Naive thymus-derived CD4-positive, alpha-beta T cell (primary cell): ENCODE results near the gene VRK3. TPM values are rescaled to one million over a fixed set of nuclear protein-coding genes. Genes with fewer than 3 reads are reported as not detected.
"Not testable (repeated sequence)": the region's sequence is repeated elsewhere in the genome, so short reads cannot be mapped to it uniquely, and the experiment has no call there.

Source experiments
- ATAC-seq: fragments of 150-1000 bp; cut with Tn5 transposase; 2 replicates; pipeline ENCODE4 v1.10.0; 2021; ENCODE audit warnings: mild to moderate bottlenecking, moderate library complexity
- CTCF ChIA-PET: fragments of 350-600 bp; sonication (Branson Sonifier 250); formaldehyde crosslinking; loops from one replicate; lab custom pipeline; 2021; ENCODE audit warnings: antibody characterized with exemption; lab: Charles Lee
- POLR2A ChIA-PET: fragments of 350-600 bp; sonication (Branson Sonifier 250); formaldehyde crosslinking; loops from one replicate; lab custom pipeline; 2021; ENCODE audit warnings: antibody characterized with exemption, inconsistent platforms; lab: Charles Lee
- DNase-seq, 9 donors: peaks; one replicate each; pipeline versions ENCODE4 v3.0.0 to v3.0.0-alpha.2; 2020 to 2022; ENCODE audit warnings: mixed read lengths in 1 of 9
- H3K27ac ChIP-seq: one replicate; pipeline ENCODE4 v1.7.0; 2013; ENCODE audit warnings: mild to moderate bottlenecking, low read depth, low read length, moderate library complexity
- H3K27me3 ChIP-seq, 2 donors: one replicate each; pipeline ENCODE4 v1.7.0; 2013; ENCODE audit warnings: low read length in 2 of 2, mild to moderate bottlenecking in 2 of 2, moderate library complexity in 2 of 2; ENCODE audit not compliant: control insufficient read depth in 2 of 2, insufficient read depth in 2 of 2
- H3K36me3 ChIP-seq, 3 experiments: 1 replicate in 2 of 3; 2 replicates in 1 of 3; pipeline ENCODE4 v1.7.0; 2013; ENCODE audit warnings: low read length in 3 of 3, mild to moderate bottlenecking in 3 of 3, moderate library complexity in 1 of 3; ENCODE audit not compliant: insufficient read depth in 3 of 3, control insufficient read depth in 2 of 3
- H3K4me1 ChIP-seq, 2 donors: one replicate each; pipeline ENCODE4 v1.7.0; 2013; ENCODE audit warnings: low read length in 2 of 2, mild to moderate bottlenecking in 2 of 2, moderate library complexity in 1 of 2; ENCODE audit not compliant: control insufficient read depth in 2 of 2, insufficient read depth in 2 of 2
- H3K4me3 ChIP-seq: 2 replicates; pipeline ENCODE4 v1.7.0; 2013; ENCODE audit warnings: mild to moderate bottlenecking, low read length
- H3K9me3 ChIP-seq, 3 experiments: 1 replicate in 2 of 3; 2 replicates in 1 of 3; pipeline ENCODE4 v1.7.0; 2013; ENCODE audit warnings: low read length in 3 of 3; ENCODE audit not compliant: control insufficient read depth in 2 of 3
- H3K27ac Mint-ChIP-seq, 9 donors: one replicate each; pipeline ENCODE4 v1.8.0; 2020 to 2022; ENCODE audit warnings: mixed read lengths in 9 of 9, mild to moderate bottlenecking in 8 of 9, moderate library complexity in 5 of 9, inconsistent platforms in 2 of 9
- H3K27me3 Mint-ChIP-seq, 5 donors: one replicate each; pipeline ENCODE4 v1.8.0; 2021 to 2022; ENCODE audit warnings: mixed read lengths in 5 of 5, mild to moderate bottlenecking in 1 of 5
- H3K36me3 Mint-ChIP-seq, 5 donors: one replicate each; pipeline ENCODE4 v1.8.0; 2020 to 2022; ENCODE audit warnings: mixed read lengths in 5 of 5, mild to moderate bottlenecking in 3 of 5, inconsistent platforms in 1 of 5
- H3K4me1 Mint-ChIP-seq, 7 donors: one replicate each; pipeline ENCODE4 v1.8.0; 2020 to 2022; ENCODE audit warnings: mixed read lengths in 7 of 7, mild to moderate bottlenecking in 3 of 7, inconsistent platforms in 1 of 7
- H3K4me3 Mint-ChIP-seq, 10 donors: one replicate each; pipeline ENCODE4 v1.8.0; 2020 to 2022; ENCODE audit warnings: mild to moderate bottlenecking in 10 of 10, mixed read lengths in 10 of 10, moderate library complexity in 6 of 10, inconsistent platforms in 2 of 10
- H3K9me3 Mint-ChIP-seq, 11 donors: one replicate each; pipeline ENCODE4 v1.8.0; 2020 to 2022; ENCODE audit warnings: mixed read lengths in 11 of 11, mild to moderate bottlenecking in 4 of 11, inconsistent platforms in 1 of 11, moderate library complexity in 1 of 11
- intact Hi-C, 2 donors: fragments of 100-400 bp; cut with micrococcal nuclease; formaldehyde crosslinking; loops; one replicate each; pipeline ENCODE4 v1.15.1; 2023
- polyA plus RNA-seq, 2 donors: library from polyadenylated mRNA; unstranded; fragments of 300-500 nt; fragmentation: Illumina TruSeq; gene quantifications; one replicate each; pipeline ENCODE4 v1.2.3, GENCODE V29; 2021
- total RNA-seq, 6 experiments: library from RNA in 5 of 6; stranded (reverse) in 5 of 6; gene quantifications; 1 replicate in 5 of 6; 2 replicates in 1 of 6; pipeline ENCODE4 v1.2.3 and lab custom pipeline; 2021 to 2026

VRK3 gene
- total and polyA plus RNA-seq, 7 experiments from 2014 or later: 70.6 to 121 (median 84.7) TPM

DNA sequence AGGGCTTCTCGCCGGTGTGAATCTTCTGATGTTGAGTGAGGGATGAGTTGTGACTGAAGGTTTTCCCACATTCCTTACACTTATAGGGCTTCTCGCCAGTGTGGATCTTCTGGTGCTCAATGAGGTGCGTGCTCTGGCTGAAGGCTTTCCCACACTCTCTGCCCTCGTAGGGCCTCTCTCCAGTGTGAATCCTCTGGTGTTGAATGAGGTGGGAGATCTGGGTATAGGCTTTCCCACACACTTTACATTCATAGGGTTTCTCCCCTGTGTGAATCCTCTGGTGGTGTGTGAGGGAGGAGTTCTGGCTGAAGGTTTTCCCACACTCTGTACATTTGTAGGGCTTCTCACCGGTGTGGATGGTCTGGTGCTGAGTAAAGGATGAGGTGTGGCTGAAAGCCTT is 33.9 kb upstream of the VRK3 start:
- Histone ChIP-seq H3K4me3 (no peak overlapping the region), H3K9me3 (peaks cover 0 to 27% (median 14%) of the 10 kb centered on the region in 3 experiments), H3K4me1 (no peaks in the 10 kb centered on the region), H3K27ac (no peak overlapping the region), H3K36me3 (no peaks in the 10 kb centered on the region), H3K27me3 (no peaks in the 10 kb centered on the region)
- Mint-ChIP-seq H3K27me3 (peaks cover 0 to 9% (median 0%) of the 10 kb centered on the region in 5 donors), H3K4me1 (no peaks in the 10 kb centered on the region), H3K36me3 (peaks cover 0 to 9% (median 0%) of the 10 kb centered on the region in 5 donors), H3K27ac (no peak overlapping the region), H3K4me3 (no peak overlapping the region), H3K9me3 (peaks cover 0 to 43% (median 25%) of the 10 kb centered on the region in 11 donors)
- no peak for ATAC-seq
- ChIA-PET POLR2A (no interaction called here), CTCF (no interaction called here)
- intact Hi-C loops: no loop called here
- no peak for DNase-seq

- ATAC-seq: no peak
- CTCF ChIA-PET: interaction anchor here (1.8 kb wide), 1 partner anchor 11 kb away, joined by 7 read pairs; no protein-coding TSS in a partner anchor
- intact Hi-C loops: no loop called here
Observed at GRCh38 chr19:50058425-50058824, 33.3 kb upstream of the VRK3 start.

DNA sequence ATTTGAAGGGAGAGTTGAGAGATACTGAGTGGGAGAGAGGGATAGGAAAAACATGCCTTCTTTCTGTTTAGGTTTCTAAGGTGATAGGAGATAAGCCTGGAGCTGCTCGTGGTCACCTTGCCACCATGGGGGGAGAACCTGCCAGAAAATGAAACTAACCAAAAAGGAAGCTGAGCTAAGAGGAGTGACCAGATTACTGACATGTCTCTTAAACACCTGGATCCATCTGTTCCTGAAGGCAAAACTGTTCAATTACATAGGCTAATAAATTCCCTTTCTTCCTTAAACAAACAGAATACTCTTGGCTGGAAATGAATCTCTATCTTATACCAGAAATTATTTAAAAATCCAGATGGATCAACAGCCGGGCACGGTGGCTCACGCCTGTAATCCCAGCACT is 27.9 kb upstream of the VRK3 start:
- ATAC-seq (no peak), DNase-seq (no peak)
- intact Hi-C loops: no loop called here
- Histone ChIP-seq H3K36me3 (no peaks in the 10 kb centered on the region), H3K9me3 (peaks cover 0 to 2% (median 1%) of the 10 kb centered on the region in 3 experiments), H3K27me3 (no peaks in the 10 kb centered on the region), H3K4me3 (no peak overlapping the region), H3K4me1 (peaks cover 0 to 13% of the 10 kb centered on the region in 2 donors), H3K27ac (no peak overlapping the region)
- Mint-ChIP-seq H3K4me1 (peaks cover 5 to 20% (median 14%) of the 10 kb centered on the region in 7 donors), H3K27ac (no peak overlapping the region), H3K4me3 (no peak overlapping the region), H3K27me3 (peaks cover 0 to 6% (median 0%) of the 10 kb centered on the region in 5 donors), H3K9me3 (peaks cover 0 to 19% (median 1%) of the 10 kb centered on the region in 11 donors), H3K36me3 (peaks cover 0 to 17% (median 4%) of the 10 kb centered on the region in 5 donors)
- ChIA-PET POLR2A (no interaction called here), CTCF (no interaction called here)

More at GRCh38 chr19:50058425-50058824, 33.3 kb upstream of the VRK3 start:
- no peaks in the 10 kb centered on the region for H3K36me3 ChIP-seq
- H3K27ac ChIP-seq: no peak overlapping the region
- DNase-seq: no peak
- POLR2A ChIA-PET: no interaction called here
- Mint-ChIP-seq H3K9me3 (peaks cover 0 to 43% (median 25%) of the 10 kb centered on the region in 11 donors), H3K36me3 (peaks cover 0 to 9% (median 0%) of the 10 kb centered on the region in 5 donors), H3K4me1 (no peaks in the 10 kb centered on the region), H3K27ac (no peak overlapping the region), H3K27me3 (peaks cover 0 to 7% (median 0%) of the 10 kb centered on the region in 5 donors), H3K4me3 (no peak overlapping the region)
- H3K4me1 ChIP-seq: no peaks in the 10 kb centered on the region
- no peaks in the 10 kb centered on the region for H3K27me3 ChIP-seq
- peaks cover 0 to 27% (median 14%) of the 10 kb centered on the region in 3 experiments for H3K9me3 ChIP-seq
- no peak overlapping the region for H3K4me3 ChIP-seq

GRCh38 chr19:50051964-50052363 is 26.8 kb upstream of the VRK3 start:
- Mint-ChIP-seq H3K9me3 (peaks cover 0 to 22% (median 0%) of the 10 kb centered on the region in 11 donors), H3K4me1 (peaks cover 5 to 20% (median 14%) of the 10 kb centered on the region in 7 donors), H3K4me3 (peak overlapping the region in 5 of 10 donors; percentile 1 to 99 (median 14)), H3K36me3 (peaks cover 0 to 29% (median 13%) of the 10 kb centered on the region in 5 donors), H3K27ac (peak overlapping the region in 4 of 9 donors; percentile 15 to 79 (median 46)), H3K27me3 (peaks cover 0 to 6% (median 0%) of the 10 kb centered on the region in 5 donors)
- no peak overlapping the region for H3K27ac ChIP-seq
- ChIA-PET POLR2A (no interaction called here), CTCF (no interaction called here)
- no peak overlapping the region for H3K4me3 ChIP-seq
- no peaks in the 10 kb centered on the region for H3K36me3 ChIP-seq
- intact Hi-C loops: loop anchor here (1.0 to 2.0 kb wide), 2 partner anchors 27 to 123 kb away; partner anchors contain the start of genes ATF5 (in 1 of the 2), NUP62 (in 1 of the 2) and VRK3 (in 1 of the 2)
- H3K27me3 ChIP-seq: no peaks in the 10 kb centered on the region
- no peaks in the 10 kb centered on the region for H3K9me3 ChIP-seq
- peaks cover 0 to 13% of the 10 kb centered on the region in 2 donors for H3K4me1 ChIP-seq
- DNase-seq: no peak
- no peak for ATAC-seq

DNA sequence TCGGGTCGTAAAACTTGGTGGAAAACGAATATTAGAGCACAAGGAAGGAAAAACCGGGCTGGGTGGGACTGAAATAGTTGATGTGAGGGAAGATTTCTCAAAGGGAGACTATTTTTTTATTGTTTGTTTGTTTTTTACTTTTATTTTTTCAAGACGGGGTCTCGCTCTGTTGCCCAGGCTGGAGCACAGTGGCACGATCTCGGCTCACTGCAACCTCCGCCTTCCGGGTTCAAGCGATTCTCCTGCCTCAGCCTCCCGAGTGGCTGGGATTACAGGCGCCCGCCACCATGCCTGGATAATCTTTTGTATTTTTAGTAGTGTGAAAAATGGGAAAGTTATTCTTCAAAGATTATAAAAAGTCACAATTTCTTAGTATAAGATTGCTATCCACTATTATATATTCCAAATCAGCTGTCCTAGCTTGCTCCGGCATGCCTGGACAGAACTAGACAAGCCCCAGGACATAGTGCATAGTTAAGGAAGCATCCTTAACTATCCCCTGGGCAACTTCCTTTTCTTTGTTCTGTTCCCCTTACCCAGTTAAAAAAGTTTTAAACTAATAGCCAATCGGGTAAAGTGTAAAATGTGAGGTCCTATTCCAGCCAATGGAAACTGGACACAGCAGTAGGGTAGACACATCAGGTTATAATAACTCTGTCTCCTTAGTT is 26.2 kb upstream of the VRK3 start:
- POLR2A ChIA-PET, ATAC-seq, H3K27me3 ChIP-seq, H3K9me3 ChIP-seq, H3K27me3 Mint-ChIP-seq, CTCF ChIA-PET, DNase-seq, H3K36me3 ChIP-seq: not testable (repeated sequence)
- Mint-ChIP-seq H3K36me3 (peaks cover 0 to 35% (median 13%) of the 10 kb centered on the region in 5 donors), H3K4me3 (peak overlapping the region; percentile 78 to 99 (median 90)), H3K4me1 (peaks cover 5 to 20% (median 14%) of the 10 kb centered on the region in 7 donors), H3K27ac (peak overlapping the region; percentile 73 to 97 (median 89)), H3K9me3 (peaks cover 0 to 27% (median 1%) of the 10 kb centered on the region in 11 donors)
- Histone ChIP-seq H3K4me3 (peak overlapping the region; percentile 85), H3K27ac (peak overlapping the region; percentile 85), H3K4me1 (peaks cover 0 to 13% of the 10 kb centered on the region in 2 donors)
- intact Hi-C loops: loop anchor here (1.0 to 2.0 kb wide), 2 partner anchors 27 to 122 kb away; partner anchors contain the start of genes ATF5 (in 1 of the 2), NUP62 (in 1 of the 2) and VRK3 (in 1 of the 2)

GRCh38 chr19:50050406-50051227 is 25.4 kb upstream of the VRK3 start:
- ATAC-seq (peak; percentile 90), DNase-seq (peak; percentile 58 to 86 (median 79))
- Mint-ChIP-seq H3K4me3 (peak overlapping the region; percentile 78 to 99 (median 90)), H3K4me1 (peaks cover 5 to 20% (median 14%) of the 10 kb centered on the region in 7 donors), H3K9me3 (peaks cover 0 to 28% (median 4%) of the 10 kb centered on the region in 11 donors), H3K27ac (peak overlapping the region; percentile 73 to 97 (median 89)), H3K36me3 (peaks cover 4 to 42% (median 19%) of the 10 kb centered on the region in 5 donors), H3K27me3 (peaks cover 0 to 6% (median 0%) of the 10 kb centered on the region in 5 donors)
- POLR2A ChIA-PET: interaction anchor here (1.5 kb wide), 1 partner anchor 25 kb away, joined by 4 read pairs; the partner anchor contains the start of genes VRK3 and ZNF473
- intact Hi-C loops: loop anchor here (1.0 to 2.0 kb wide), 4 partner anchors 25 to 121 kb away; partner anchors contain the start of genes VRK3 (in 2 of the 2), ATF5 (in 1 of the 2) and NUP62 (in 1 of the 2)
- H3K4me1 ChIP-seq: peaks cover 0 to 13% of the 10 kb centered on the region in 2 donors
- H3K36me3 ChIP-seq: peaks cover 0 to 12% (median 6%) of the 10 kb centered on the region in 3 experiments
- H3K27me3 ChIP-seq: no peaks in the 10 kb centered on the region
- H3K9me3 ChIP-seq: peaks cover 0 to 5% (median 5%) of the 10 kb centered on the region in 3 experiments
- CTCF ChIA-PET: no interaction called here
- peak overlapping the region; percentile 85 for H3K27ac ChIP-seq
- peak overlapping the region; percentile 85 for H3K4me3 ChIP-seq
